ENCODE results near the gene GDAP1L1.

The GDAP1L1 gene

GRCh38 chr20:44251284-44251683, 4.2 kb downstream of the GDAP1L1 start:
- no peak for ATAC-seq (ENCODE audit: insufficient read depth, low read depth)
- H3K36me3 ChIP-seq (ENCODE audit: insufficient read depth, low read length) = no peaks in the 10 kb centered on the region
- peaks cover 15% of the 10 kb centered on the region; the same call in 1 of the 2 replicates for H4K20me1 ChIP-seq (ENCODE audit: insufficient read depth, low read length)
- H3K27me3 ChIP-seq (ENCODE audit: insufficient read depth, low read length, poor library complexity) = no peaks in the 10 kb centered on the region
- no peaks in the 10 kb centered on the region for H3K4me1 ChIP-seq (ENCODE audit: insufficient read depth, low read length)
- DNase-seq = no peak
- no peak overlapping the region for H2AFZ ChIP-seq (ENCODE audit: low read depth, low read length)
- no peak overlapping the region for H3K27ac ChIP-seq (ENCODE audit: low read length)
- H3K9ac ChIP-seq (ENCODE audit: low read depth, low read length) = no peak overlapping the region
- no peak overlapping the region for H3K4me2 ChIP-seq (ENCODE audit: insufficient read depth, low read length)
- TF ChIP-seq EZH2 (IDR thresholded peaks at IDR 0.05; ENCODE audit: borderline replicate concordance, low read depth, low read length, severe bottlenecking) (no peak), CTCF (IDR thresholded peaks at IDR 0.05; ENCODE audit: borderline replicate concordance, extremely low read depth, low read length, poor library complexity, severe bottlenecking) (no peak)
- H3K9me3 ChIP-seq (ENCODE audit: insufficient read depth, low read length, severe bottlenecking) = no peaks in the 10 kb centered on the region
- no peak overlapping the region for H3K4me3 ChIP-seq (ENCODE audit: low read depth in 1 of 2, low read length in 2 of 2)
- H3K79me2 ChIP-seq (ENCODE audit: insufficient read depth, low read length) = no peaks in the 10 kb centered on the region

GRCh38 chr20:44253528-44253927, 6.4 kb downstream of the GDAP1L1 start:
- Histone ChIP-seq H3K27ac (ENCODE audit: low read length) (no peak overlapping the region), H3K4me3 (ENCODE audit: low read depth in 1 of 2, low read length in 2 of 2) (no peak overlapping the region), H2AFZ (ENCODE audit: low read depth, low read length) (no peak overlapping the region), H3K9ac (ENCODE audit: low read depth, low read length) (no peak overlapping the region), H3K27me3 (ENCODE audit: insufficient read depth, low read length, poor library complexity) (no peaks in the 10 kb centered on the region), H3K4me2 (ENCODE audit: insufficient read depth, low read length) (no peak overlapping the region), H3K79me2 (ENCODE audit: insufficient read depth, low read length) (no peaks in the 10 kb centered on the region), H3K36me3 (ENCODE audit: insufficient read depth, low read length) (no peaks in the 10 kb centered on the region), H4K20me1 (ENCODE audit: insufficient read depth, low read length) (peaks cover 12% of the 10 kb centered on the region), H3K9me3 (ENCODE audit: insufficient read depth, low read length, severe bottlenecking) (no peaks in the 10 kb centered on the region), H3K4me1 (ENCODE audit: insufficient read depth, low read length) (no peaks in the 10 kb centered on the region)
- ATAC-seq (ENCODE audit: insufficient read depth, low read depth) (no peak), DNase-seq (no peak)
- TF ChIP-seq EZH2 (IDR thresholded peaks at IDR 0.05; ENCODE audit: borderline replicate concordance, low read depth, low read length, severe bottlenecking) (no peak), CTCF (IDR thresholded peaks at IDR 0.05; ENCODE audit: borderline replicate concordance, extremely low read depth, low read length, poor library complexity, severe bottlenecking) (no peak)

DNA sequence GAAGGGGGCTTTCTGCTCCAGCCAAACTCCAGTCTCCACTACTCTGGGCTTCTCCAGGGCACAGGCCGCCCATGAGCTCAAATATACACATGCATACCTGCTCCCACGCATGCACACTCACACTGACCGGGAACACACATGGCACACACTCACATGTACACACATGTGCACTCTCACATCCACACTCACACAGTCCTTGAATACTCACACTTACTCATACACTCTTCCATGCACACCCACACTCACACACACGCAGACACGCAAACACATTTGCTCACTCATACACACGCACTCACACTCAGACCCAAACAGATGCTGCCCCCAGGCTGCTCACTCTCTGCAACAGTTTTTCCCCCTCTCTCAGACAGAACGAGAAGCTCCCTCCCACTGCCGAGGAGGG, 7.0 kb downstream of the GDAP1L1 start:
- no peak overlapping the region for H3K4me3 ChIP-seq (ENCODE audit: low read depth in 1 of 2, low read length in 2 of 2)
- H3K9ac ChIP-seq (ENCODE audit: low read depth, low read length) = no peak overlapping the region
- DNase-seq = no peak
- H3K4me2 ChIP-seq (ENCODE audit: insufficient read depth, low read length) = no peak overlapping the region
- H2AFZ ChIP-seq (ENCODE audit: low read depth, low read length) = no peak overlapping the region
- no peak for ATAC-seq (ENCODE audit: insufficient read depth, low read depth)
- H4K20me1 ChIP-seq (ENCODE audit: insufficient read depth, low read length) = peaks cover 13% of the 10 kb centered on the region
- no peak overlapping the region for H3K27ac ChIP-seq (ENCODE audit: low read length)
- no peak for TF ChIP-seq EZH2 (IDR thresholded peaks at IDR 0.05; ENCODE audit: borderline replicate concordance, low read depth, low read length, severe bottlenecking)
- TF ChIP-seq CTCF (IDR thresholded peaks at IDR 0.05; ENCODE audit: borderline replicate concordance, extremely low read depth, low read length, poor library complexity, severe bottlenecking) = no peak
- no peaks in the 10 kb centered on the region for H3K4me1 ChIP-seq (ENCODE audit: insufficient read depth, low read length)
- H3K79me2 ChIP-seq (ENCODE audit: insufficient read depth, low read length) = no peaks in the 10 kb centered on the region
- no peaks in the 10 kb centered on the region for H3K9me3 ChIP-seq (ENCODE audit: insufficient read depth, low read length, severe bottlenecking)
- no peaks in the 10 kb centered on the region for H3K36me3 ChIP-seq (ENCODE audit: insufficient read depth, low read length)
- H3K27me3 ChIP-seq (ENCODE audit: insufficient read depth, low read length, poor library complexity) = no peaks in the 10 kb centered on the region

GRCh38 chr20:44255942-44256341, 8.8 kb downstream of the GDAP1L1 start:
- no peak for DNase-seq
- Histone ChIP-seq H3K36me3 (ENCODE audit: insufficient read depth, low read length) (no peaks in the 10 kb centered on the region), H2AFZ (ENCODE audit: low read depth, low read length) (no peak overlapping the region), H3K9ac (ENCODE audit: low read depth, low read length) (no peak overlapping the region), H3K27me3 (ENCODE audit: insufficient read depth, low read length, poor library complexity) (no peaks in the 10 kb centered on the region), H3K4me3 (ENCODE audit: low read depth in 1 of 2, low read length in 2 of 2) (no peak overlapping the region), H3K27ac (ENCODE audit: low read length) (no peak overlapping the region), H3K79me2 (ENCODE audit: insufficient read depth, low read length) (no peaks in the 10 kb centered on the region), H3K9me3 (ENCODE audit: insufficient read depth, low read length, severe bottlenecking) (no peaks in the 10 kb centered on the region), H3K4me1 (ENCODE audit: insufficient read depth, low read length) (no peaks in the 10 kb centered on the region), H4K20me1 (ENCODE audit: insufficient read depth, low read length) (peaks cover 19% of the 10 kb centered on the region), H3K4me2 (ENCODE audit: insufficient read depth, low read length) (no peak overlapping the region)
- no peak for TF ChIP-seq CTCF (IDR thresholded peaks at IDR 0.05; ENCODE audit: borderline replicate concordance, extremely low read depth, low read length, poor library complexity, severe bottlenecking)
- TF ChIP-seq EZH2 (IDR thresholded peaks at IDR 0.05; ENCODE audit: borderline replicate concordance, low read depth, low read length, severe bottlenecking) = no peak
- ATAC-seq (ENCODE audit: insufficient read depth, low read depth) = no peak
